Activated CD8-positive, alpha-beta memory T cell treated with anti-CD3 and anti-CD28 coated beads, Interleukin-2, amount 50 U/mL, for 1 hour (primary cell): ENCODE measurements around the gene ELOVL6.

Source experiments
- DNase-seq: peaks from one replicate; pipeline ENCODE4 v3.0.0-alpha.2; 2020; ENCODE audit errors: extremely low read depth

The ELOVL6 gene

DNA sequence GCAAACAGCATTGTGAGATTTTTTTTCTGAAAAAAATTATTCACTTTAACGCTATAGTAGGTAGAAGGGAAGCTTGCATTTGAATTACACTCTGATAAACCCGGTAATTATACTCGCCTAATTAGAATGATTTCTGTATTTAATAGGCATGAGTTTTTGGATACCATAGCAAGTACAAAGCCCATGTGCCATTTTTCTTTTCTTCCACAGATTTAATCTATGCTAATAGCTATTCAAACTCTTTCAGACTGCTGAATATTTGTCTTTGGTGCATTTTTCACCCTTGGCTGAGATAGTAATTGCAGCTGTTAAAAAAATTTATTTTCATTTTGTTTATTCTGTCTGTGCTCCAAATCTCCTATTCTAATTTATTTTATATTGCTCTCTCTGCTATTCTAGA is 172.7 kb downstream of the ELOVL6 start:
- no peak for DNase-seq

DNA sequence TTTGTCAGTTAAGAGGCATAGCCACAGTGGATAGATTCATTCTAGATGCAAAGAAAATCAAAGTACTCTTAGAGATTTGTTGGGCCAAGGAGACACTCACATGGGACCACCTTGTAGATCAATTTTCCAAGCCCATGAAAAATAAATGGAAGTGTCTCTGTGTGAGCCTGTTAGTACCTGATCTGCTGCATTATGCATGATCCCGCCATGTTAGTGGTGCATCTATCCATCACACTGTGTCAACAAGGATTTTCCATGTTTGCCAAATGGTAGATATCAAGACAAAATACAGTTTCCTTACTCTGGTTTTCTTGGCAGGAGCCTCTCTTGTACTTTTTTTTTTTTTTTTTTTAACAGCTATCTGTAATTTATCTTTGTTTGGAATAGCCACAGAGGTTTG is 173.4 kb downstream of the ELOVL6 start:
- no peak for DNase-seq

DNA sequence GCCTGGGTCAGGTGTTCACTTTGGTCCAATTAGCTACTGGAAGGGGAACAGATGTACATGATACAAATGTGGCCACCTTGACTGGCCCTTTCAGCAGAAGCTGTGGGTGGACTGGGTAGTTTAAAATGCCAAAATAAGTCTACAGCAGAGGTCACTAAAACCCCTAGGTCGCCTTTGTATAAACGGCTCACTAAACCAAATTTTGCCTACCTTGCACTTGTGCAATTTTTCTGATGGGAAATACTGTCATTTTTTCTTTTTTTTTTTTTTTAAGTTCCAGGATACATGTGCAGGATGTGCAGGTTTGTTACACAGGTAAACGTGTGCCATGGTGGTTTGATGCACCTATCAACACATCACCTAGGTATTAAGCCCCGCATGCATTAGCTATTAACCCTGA is 176.0 kb downstream of the ELOVL6 start:
- no peak for DNase-seq

DNA sequence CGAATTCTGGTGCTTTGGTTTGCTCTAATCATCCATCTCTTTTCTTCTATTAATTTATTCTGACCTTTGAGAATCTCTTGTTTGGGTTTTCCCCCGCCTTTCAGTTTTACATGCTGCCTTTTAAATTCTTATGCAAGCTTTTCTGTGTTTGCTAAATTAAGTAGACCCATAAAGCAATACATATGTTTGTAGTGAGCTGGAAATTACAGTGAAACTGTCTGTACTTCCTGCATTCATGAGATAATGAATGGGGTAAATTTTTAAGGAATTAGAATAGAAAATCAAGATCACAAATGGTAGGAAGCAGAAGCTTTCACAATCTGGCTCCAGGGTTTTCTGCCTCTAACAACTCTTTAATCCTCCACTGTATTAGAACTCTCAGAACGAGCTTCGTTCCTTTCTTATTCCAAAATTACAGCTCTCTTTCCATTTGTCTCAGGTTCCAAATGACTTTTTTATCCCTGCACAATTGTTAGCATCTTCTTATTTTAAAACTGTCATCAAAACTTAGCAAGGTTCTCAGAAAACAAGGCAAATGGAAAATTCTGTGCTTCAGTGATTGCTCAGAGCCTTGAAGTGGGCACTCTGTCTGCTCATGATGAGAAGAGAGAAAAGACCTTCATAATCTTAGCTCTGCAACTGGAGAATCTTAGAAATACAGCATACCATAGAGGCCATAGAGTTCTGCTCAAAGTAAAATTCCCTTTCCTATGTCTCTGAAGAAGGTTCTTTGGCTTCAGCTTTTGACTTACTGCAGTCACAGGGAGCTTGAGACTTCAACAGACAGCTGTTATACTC is 177.6 kb downstream of the ELOVL6 start:
- no peak for DNase-seq

DNA sequence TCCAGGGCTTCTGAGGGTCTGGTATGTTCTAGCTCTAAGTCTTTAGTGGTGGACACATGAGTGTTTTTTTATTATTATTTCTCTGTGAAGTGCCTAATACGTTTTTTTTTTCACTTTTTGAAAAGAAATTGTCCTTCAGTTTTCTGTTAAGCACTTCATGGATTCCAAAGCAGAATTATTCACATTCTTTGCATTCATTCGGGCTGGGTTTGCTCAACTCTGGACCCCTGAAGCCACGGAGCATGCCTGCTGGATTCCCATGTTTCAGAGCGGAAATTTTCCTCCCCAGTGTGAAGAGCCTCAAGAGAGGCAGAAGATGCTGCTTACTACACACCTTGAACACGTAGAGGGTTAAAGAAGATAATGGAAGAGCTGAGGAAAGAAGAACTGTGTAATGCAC is 178.3 kb downstream of the ELOVL6 start:
- no peak for DNase-seq

DNA sequence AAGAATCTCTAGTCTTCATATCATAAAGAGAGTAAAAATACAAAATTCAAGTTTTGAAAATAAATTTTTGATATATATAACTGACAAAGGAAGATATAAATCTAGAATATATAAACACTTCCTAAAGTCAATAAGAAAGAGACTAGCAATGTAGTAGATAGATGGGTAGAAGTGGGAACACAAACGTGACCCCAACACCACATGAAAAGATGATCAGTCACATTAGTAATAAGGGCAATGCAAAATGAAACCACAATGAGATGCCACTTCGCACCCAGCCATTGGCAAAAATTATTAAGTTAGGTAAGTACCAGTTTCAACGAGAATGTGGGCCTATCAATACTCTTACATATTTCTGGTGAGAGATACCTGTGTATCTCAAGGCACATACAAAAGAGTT is 179.3 kb downstream of the ELOVL6 start:
- no peak for DNase-seq

DNA sequence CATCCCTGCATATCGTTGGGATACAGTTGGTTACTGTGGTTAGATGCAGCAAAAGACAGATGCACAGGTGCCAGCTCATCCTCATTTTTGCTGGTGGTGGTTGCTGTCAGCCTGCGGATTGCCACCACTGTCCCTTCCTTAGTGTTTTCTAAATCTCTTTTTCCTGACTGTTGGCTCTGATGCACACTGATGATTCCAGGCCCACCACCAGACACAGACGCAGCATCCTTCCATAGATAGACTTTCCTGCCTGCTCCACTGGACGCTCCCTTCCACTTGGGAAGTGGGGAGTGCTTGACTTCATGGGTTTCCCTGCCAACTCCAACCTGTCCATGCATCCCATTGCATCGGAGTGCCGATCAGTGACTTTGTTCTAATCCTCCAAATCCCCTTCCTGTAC is 184.2 kb downstream of the ELOVL6 start:
- no peak for DNase-seq

DNA sequence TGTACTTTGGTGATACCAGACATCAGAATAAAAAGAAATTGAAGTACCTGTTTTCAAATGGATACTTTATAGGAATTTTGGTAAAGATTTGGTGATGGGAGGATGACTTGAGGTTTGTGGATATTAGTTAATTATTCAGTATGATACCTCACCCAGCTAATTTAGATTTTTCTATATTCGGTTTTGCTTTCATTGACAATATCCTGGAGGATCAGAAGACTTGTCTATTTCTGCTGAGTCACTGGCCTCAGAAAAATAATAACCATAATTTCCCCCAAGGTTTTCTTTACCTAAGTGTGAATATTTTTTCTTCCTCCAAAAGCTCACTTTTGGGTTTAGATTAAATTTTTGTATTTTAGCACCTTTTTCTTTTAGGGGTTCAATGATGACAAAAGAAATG is 185.5 kb downstream of the ELOVL6 start:
- DNase-seq = no peak

DNA sequence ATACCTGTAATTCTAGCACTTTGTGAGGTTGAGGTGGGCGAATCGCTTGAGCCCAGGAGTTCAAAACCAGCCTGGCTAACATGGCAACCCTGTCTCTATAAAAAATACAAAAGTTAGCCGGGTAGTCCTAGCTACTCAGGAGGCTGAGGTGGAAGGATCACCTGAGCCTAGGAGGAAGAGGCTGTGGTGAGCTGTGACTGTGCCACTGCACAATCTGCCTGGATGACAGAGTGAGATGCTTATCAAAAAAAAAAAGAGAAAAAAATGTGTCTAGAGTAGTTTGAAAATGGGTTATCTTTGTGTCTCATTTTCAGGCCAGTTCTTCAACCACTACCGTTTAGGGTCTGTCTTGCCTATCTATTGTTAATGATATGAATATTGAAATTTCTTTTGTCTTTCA is 187.6 kb downstream of the ELOVL6 start:
- DNase-seq = no peak

DNA sequence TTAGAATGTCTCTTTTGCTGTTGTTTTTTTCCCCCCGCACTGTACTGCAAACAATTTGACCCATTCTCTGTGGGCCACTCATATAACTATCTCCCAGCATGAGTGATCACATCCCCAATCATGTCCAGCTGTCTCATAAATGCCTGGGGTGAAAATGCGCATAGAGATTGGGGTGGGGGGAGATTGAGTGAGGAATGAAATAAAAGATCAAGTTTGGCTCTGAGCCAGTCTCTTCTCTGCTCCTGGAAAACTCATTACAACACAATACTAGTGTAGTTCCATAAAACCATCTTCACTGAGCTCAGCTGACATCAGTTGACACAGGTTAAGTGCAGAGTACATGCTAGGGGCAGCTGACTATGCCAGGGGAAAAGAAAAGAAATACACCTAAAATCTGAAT is 188.9 kb downstream of the ELOVL6 start:
- DNase-seq = no peak

DNA sequence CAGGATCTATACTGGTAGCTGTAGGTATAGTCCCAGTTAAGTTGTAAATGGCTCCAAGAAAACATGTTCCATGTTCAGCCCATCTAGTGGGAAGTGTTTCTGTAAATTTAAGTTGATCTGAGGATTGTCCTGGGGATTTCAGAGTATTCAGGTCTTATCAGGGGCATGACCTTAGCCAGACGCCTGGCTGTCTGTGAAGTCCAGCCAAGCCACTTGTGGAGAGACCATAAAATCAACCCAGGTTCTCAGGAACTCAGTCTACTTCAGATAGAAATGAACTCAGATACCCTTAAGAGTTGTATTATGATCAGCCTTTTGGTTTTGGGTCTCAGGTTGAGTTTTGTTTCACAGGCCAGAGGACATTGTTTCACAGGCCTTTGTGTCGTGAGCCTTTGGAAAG is 189.9 kb downstream of the ELOVL6 start:
- DNase-seq = no peak

DNA sequence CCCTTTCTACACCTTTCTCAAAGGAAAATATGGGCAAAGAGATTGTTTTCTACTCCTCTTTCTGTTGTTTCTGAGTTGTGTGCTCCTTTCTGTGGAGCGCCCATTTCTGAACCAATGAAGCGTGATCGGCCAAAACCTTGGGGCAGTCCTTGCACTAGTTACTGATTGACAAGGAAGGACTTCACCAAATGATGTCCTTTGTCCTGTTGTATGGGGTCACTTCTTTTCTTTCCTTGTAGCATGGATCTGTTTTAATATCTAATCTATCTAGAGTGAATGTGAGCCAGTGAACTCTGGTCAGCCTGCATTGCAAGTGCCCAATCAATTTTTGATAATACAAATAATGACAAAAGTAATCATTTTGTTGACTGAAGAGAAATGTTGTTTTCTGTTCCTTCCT is 191.2 kb downstream of the ELOVL6 start:
- DNase-seq = no peak

DNA sequence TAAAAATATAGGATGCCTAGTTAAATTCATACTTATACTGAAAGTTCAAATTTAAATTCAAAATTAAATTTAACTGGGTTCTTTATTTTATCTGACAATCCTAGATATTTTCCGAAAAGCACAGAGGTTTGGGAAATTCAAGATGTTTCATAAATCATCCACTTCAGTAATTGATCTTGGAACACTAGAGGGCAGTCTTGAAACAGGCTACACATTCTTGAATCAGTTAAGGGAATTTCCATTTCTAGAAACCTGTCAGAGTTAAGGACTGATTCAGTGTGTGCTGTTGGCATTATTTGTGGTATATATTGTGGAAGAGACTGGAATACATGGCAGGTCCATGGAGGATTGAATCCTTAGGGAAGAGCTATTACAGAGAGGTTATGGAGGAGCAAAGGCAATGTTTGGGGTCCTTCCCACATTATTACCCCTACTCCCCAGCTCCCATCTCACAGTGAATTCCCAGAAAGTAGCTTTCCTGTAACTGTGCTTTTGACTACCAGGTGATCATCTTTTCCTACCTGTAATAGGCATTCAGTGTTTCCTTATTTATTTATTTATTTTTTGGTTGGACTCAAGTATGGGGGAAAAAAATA is 192.9 kb downstream of the ELOVL6 start:
- no peak for DNase-seq

DNA sequence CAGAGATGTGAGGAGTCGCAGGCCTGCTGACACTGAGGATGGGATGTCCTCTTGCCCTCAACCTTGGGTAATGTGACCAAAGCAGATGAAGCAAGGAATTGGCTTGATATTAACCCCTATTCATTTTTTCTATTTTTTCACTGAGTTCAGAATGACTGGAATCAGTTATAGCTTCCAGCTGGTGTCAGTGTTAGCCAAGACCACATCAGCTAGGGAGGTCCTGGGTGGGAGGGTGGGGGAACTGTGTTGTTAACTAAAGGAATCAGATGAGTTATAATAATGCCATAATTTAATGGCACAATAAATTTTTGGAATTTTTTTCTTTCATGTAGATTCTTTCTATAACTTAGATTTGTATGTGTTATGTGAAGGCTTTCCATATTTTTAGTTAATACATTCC is 193.9 kb downstream of the ELOVL6 start:
- no peak for DNase-seq

DNA sequence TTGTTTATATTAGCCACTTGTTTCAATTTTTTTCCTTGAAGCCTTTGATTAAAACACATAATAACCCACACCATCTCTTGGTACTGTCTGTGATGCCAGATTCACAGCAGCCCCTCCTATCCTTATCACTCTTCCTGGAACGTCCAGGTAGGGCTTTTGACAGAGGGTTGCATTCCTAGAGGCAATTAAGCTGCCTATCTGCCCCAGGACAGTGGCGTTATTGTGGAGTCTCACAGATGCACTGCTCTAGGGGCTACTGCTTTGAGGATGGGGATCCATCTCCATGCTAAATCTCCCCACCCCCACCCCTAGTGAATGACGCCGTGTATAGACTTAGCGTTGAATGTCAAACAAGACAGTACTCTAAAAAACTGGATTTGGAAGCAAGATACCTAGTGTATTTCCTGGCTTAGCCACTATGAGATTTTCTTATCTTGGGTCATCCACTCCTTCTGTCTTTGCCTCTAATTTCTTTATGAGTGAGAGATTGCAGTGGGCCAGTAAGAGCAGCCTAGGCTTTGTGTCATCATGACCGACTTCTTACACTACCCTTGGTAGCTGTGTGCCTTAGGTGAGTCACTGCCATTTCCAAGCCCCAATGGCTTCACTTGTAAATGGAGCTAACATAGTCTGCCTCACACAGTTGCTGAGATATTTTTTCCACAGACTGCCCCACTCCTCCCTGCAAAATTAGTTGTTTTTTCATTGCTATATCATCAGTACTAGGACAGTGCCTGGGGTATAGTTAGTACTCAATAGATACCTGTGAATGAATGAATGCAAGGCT is 194.8 kb downstream of the ELOVL6 start:
- no peak for DNase-seq

DNA sequence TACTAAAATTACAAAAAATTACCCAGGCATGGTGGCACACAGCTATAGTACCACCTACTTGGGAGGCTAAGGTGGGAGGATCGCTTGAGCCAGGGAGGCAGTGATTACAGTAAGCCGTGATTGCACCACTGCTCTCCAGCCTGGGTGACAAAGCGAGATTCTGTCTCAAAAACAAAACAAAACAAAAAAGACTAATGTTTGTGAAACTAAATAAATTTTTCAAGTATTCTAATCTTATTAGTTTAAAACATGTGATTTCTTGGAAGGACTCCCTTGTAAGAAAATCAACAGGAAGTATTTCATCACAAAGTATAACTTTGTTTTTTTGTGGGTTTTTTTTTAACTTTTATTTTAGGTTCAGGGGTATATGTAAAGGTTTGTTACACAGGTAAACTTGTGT is 196.1 kb downstream of the ELOVL6 start:
- no peak for DNase-seq

DNA sequence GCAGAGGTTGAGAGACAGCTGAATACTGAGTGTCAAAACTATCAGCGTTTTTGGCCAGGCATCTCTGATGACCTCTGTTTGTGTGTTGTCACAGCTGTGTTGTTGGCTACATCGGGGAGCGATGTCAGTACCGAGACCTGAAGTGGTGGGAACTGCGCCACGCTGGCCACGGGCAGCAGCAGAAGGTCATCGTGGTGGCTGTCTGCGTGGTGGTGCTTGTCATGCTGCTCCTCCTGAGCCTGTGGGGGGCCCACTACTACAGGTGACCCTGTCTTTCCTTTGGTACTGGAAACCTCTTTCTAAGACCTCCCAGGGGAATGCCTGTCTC is 198.9 kb downstream of the ELOVL6 start:
- DNase-seq = no peak

DNA sequence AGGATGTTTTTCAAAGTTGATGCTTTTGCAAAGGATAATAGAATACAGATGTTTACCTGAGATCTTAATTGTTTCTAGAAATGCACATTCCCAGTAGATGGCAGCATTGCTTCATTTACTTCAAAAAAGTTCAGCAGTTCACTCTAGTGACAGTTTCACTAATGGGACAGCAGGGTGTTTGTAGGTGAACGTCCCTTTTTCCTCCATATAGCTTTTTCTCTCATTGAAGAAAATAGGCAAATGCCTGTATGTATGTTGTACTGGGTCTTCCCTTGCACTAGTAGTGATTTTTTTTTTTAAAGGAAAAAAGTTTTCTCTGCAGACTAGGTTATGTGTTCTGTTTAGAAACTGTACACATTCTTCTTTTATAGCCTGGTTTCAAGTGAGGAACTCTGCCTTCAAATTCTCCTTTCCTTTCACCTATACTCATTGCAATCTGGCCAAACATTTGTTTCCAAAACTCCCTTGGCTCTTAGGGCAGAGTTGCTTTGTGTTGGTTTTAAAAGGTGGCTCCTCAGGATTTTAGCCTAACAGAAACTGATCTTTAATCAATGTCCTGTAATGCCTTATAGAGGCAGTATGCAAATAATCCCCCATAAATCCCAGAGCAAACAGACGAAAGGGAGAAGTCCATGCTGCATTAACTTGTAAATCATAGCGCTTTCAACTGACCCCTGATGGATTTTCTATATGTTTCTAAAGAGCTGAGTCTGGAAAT is 199.4 kb downstream of the ELOVL6 start:
- DNase-seq = no peak

DNA sequence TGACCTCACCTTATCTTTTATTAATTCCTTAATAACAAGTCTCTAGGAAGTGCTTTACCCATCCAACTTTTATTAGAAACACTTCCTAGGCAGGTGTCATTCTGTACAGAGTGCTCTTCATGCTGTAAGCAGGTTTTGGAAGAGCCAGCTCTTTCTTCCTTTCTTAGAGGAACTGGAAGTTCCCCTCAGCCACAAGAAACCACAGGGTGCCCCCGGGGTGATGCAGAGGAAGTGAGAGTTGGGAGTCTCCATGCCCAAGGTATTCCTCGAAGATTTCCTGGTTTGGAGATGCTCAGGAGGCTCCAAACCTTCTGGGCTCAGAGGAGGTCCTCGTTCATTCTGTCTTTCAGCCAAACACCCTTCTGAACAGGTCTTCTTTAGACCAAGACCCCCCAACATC is 201.9 kb downstream of the ELOVL6 start:
- DNase-seq = no peak
